Gastrocnemius medialis (tissue), 4 donors: ENCODE data around the gene SIRPA.

Experiments used
- POLR2A ChIP-seq, 2 donors: fragments of 450-650 bp; IDR thresholded peaks; one replicate each; pipeline ENCODE4 v1.6.1; 2017; ENCODE audit warnings: antibody characterized with exemption in 2 of 2, mild to moderate bottlenecking in 2 of 2, moderate library complexity in 2 of 2
- TF ChIP-seq, protein P1 (sequence below), 5 experiments: fragments of 450-650 bp in 3 of 5; fragments of 200-600 bp in 2 of 5; sonication (generic) in 2 of 5; IDR thresholded peaks in 4 of 5; conservative IDR thresholded peaks in 1 of 5; 1 replicate in 4 of 5; 2 replicates in 1 of 5; pipeline ENCODE4 v1.5.1; 2016 to 2019; ENCODE audit warnings: antibody characterized with exemption in 5 of 5, mild to moderate bottlenecking in 3 of 5, moderate library complexity in 3 of 5

DNA sequence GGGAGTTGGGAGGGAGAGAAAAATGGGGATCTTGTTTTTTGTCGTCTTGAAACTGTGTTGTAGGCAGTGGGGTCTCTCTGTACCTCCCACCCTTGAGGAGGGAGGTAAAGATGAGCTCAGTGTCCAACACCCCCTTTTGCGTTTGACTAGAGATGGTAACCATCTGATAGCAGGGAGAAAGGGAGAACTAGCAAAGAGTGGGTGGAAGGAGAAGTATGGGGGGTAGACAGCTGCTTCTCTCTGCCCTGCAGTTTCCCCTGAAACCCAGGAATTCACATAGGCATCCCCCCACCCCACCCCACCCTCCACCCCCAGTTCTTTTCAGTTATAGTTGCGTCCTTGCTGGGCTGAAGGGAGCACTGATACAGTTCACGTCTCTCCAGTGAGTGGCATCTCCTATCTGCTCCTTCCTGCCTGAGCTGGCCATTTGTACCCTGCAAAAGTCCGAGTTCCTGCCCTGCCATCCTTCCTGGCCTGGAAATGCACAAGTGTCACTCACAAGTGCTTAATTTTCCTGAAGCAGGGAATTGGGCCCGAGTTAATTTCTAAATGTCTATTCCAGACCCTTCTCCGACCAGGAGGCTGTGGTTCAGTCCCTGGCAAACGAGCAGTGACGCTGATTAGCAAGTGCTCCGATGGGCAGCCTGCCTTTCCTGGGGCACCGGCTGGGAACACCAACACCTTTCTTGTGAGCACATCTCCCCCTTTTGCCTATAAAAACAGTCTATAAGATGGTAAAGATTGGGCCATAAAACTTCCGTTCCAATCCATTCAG, 1.5 kb downstream of the SIRPA start:
- TF ChIP-seq, protein P1, sequence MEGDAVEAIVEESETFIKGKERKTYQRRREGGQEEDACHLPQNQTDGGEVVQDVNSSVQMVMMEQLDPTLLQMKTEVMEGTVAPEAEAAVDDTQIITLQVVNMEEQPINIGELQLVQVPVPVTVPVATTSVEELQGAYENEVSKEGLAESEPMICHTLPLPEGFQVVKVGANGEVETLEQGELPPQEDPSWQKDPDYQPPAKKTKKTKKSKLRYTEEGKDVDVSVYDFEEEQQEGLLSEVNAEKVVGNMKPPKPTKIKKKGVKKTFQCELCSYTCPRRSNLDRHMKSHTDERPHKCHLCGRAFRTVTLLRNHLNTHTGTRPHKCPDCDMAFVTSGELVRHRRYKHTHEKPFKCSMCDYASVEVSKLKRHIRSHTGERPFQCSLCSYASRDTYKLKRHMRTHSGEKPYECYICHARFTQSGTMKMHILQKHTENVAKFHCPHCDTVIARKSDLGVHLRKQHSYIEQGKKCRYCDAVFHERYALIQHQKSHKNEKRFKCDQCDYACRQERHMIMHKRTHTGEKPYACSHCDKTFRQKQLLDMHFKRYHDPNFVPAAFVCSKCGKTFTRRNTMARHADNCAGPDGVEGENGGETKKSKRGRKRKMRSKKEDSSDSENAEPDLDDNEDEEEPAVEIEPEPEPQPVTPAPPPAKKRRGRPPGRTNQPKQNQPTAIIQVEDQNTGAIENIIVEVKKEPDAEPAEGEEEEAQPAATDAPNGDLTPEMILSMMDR (IDR thresholded peaks at IDR 0.05 in 4 of 5, conservative IDR thresholded peaks at IDR 0.05 in 1 of 5) = no peak
- no peak for TF ChIP-seq POLR2A (IDR thresholded peaks at IDR 0.05)
